ENCODE measurements around the gene AP1M1. TPM values are rescaled to one million over a fixed set of nuclear protein-coding genes. Genes with fewer than 3 reads are reported as not detected.
A peak's percentile ranks its signal among the peaks of the same experiment; 100 is the strongest.

The AP1M1 gene
- total and polyA plus RNA-seq, 2 experiments from 2014 or later, result 114 to 158 TPM

- H3K9me3 ChIP-seq (ENCODE audit: low read depth), result no peaks in the 10 kb centered on the region
- no peaks in the 10 kb centered on the region for H3K36me3 ChIP-seq
- H3K4me1 ChIP-seq (ENCODE audit: low read depth), result peaks cover 23% of the 10 kb centered on the region
- no peak overlapping the region for H3K4me3 ChIP-seq
- no peak for TF ChIP-seq CTCF (IDR thresholded peaks at IDR 0.05; ENCODE audit: low read depth, low read length)
- DNase-seq (ENCODE audit: low read depth in 1 of 2, low spot score in 1 of 2), result no peak
- no peaks in the 10 kb centered on the region for H3K27me3 ChIP-seq
- H3K27ac ChIP-seq, result no peak overlapping the region
These were observed 61.9 kb downstream of the AP1M1 start for GRCh38 chr19:16259385-16260159.

DNA sequence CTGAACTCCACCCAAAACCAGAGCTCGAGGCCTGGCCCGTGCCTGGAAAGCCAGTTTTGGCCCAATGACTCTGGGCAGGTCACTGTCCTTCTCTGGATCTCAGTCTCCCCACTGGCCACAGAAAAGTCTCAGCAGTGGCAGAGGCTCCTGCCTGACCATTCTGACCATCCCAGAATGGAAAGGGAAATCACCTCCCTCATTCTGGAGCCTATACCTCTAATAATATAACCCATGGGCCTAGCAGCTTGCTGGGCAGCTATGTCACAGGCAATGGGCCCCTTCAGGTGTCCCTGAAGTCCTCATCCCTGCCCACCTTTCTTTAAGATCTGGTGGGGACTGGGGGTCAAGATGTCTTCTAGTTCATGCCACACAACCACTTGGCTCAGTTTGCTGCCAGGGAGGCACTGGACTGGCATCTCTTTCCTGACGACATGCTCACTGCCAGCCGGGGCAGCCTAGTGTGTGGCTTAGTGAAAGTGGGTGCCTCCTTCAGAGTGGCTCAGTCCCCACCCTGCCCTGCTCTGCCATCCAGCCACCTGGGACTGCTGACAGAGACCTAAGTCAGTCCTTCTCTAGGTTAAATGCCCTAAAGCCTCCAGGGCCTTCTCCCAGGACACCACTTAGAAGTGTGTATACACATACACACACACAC, 62.6 kb downstream of the AP1M1 start:
- no peaks in the 10 kb centered on the region for H3K27me3 ChIP-seq
- no peak overlapping the region for H3K4me3 ChIP-seq
- DNase-seq (ENCODE audit: low read depth in 1 of 2, low spot score in 1 of 2), result no peak
- H3K36me3 ChIP-seq, result no peaks in the 10 kb centered on the region
- H3K4me1 ChIP-seq (ENCODE audit: low read depth), result peaks cover 23% of the 10 kb centered on the region
- TF ChIP-seq CTCF (IDR thresholded peaks at IDR 0.05; ENCODE audit: low read depth, low read length), result no peak
- no peak overlapping the region for H3K27ac ChIP-seq
- no peaks in the 10 kb centered on the region for H3K9me3 ChIP-seq (ENCODE audit: low read depth)

DNA sequence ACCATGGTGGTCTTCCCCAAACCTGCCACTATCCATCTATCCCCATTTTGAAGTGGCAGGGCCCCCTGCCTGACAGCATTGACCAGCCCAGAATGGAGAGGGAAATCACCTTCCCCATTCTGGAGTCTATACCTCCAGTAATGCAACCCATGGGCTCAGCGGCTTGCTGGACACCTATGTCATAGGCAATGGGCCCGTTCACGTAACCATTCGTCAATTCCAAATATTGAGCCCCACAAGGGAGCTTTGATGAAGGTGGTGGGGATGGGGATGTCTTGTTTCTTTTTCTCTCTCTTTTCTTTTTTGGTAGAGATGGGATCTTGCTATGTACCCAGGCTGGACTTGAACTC, 63.1 kb downstream of the AP1M1 start:
- no peak overlapping the region for H3K4me3 ChIP-seq
- peaks cover 23% of the 10 kb centered on the region for H3K4me1 ChIP-seq (ENCODE audit: low read depth)
- TF ChIP-seq CTCF (IDR thresholded peaks at IDR 0.05; ENCODE audit: low read depth, low read length), result no peak
- no peak for DNase-seq (ENCODE audit: low read depth in 1 of 2, low spot score in 1 of 2)
- H3K27me3 ChIP-seq, result no peaks in the 10 kb centered on the region
- H3K27ac ChIP-seq, result no peak overlapping the region
- H3K36me3 ChIP-seq, result no peaks in the 10 kb centered on the region
- H3K9me3 ChIP-seq (ENCODE audit: low read depth), result no peaks in the 10 kb centered on the region

DNA sequence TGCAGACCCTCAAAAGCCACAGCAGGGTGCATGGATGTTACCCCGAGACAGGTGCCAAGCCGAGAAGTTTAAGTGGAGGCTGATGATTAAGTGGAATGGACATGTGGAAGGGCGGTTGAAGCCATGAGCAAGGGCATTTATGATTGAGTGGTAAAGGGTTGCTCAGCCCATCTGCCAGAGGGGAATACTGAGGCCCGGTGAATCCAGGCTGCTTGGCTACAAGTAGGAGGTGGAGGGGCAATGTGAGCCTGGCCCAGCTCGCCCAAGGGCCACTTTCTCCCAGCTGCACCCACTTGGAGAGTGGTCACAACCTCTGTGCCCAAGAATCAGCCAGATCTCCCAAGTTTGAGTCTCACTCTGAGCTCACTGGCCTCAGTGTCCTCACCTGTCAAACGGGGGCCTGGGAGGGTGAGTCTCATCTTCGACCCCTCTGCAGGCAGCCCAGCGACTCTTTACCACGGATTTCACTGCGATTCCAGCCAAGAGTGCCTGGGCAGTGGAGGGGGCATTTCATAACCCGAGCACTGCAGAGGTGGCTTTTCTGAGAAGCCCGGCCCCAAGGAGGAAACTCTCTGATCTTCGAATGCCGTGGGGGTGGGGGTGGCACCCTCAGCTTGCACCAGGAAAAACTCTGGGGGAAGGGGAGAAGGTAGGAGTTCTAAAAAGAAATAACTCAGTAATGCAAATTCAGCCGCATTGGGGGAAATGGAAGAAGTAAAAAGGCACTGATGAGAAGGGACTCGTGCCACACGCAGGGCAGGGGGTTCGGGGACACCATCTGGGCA, 64.1 kb downstream of the AP1M1 start:
- H3K36me3 ChIP-seq, result no peaks in the 10 kb centered on the region
- peak overlapping the region; percentile 85 for H3K27ac ChIP-seq
- TF ChIP-seq CTCF (IDR thresholded peaks at IDR 0.05; ENCODE audit: low read depth, low read length), result no peak
- DNase-seq (ENCODE audit: low read depth in 1 of 2, low spot score in 1 of 2), result no peak
- H3K27me3 ChIP-seq, result no peaks in the 10 kb centered on the region
- no peak overlapping the region for H3K4me3 ChIP-seq
- H3K4me1 ChIP-seq (ENCODE audit: low read depth), result peaks cover 23% of the 10 kb centered on the region
- H3K9me3 ChIP-seq (ENCODE audit: low read depth), result no peaks in the 10 kb centered on the region

DNA sequence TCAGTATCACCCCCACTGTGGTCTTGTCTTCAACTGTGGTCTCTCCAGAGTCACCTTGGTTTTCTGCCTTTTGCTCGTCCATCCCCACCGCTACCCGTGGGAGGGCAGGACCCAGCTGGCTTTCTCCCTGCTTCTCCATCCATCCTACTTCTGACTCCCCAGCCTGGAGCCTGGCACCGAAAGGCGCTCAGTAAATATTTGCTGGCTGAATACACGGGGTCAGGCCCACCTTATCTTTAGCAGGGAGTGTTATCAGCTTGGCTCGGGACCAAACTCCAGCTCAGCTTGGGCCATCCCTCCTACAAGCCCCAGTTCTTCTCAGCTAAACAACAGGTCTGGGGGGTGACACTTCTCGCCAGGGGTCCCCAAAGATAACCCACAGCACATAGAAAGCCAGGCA, 64.9 kb downstream of the AP1M1 start:
- no peaks in the 10 kb centered on the region for H3K27me3 ChIP-seq
- H3K4me1 ChIP-seq (ENCODE audit: low read depth), result peaks cover 23% of the 10 kb centered on the region
- no peak overlapping the region for H3K4me3 ChIP-seq
- H3K36me3 ChIP-seq, result no peaks in the 10 kb centered on the region
- no peaks in the 10 kb centered on the region for H3K9me3 ChIP-seq (ENCODE audit: low read depth)
- no peak for TF ChIP-seq CTCF (IDR thresholded peaks at IDR 0.05; ENCODE audit: low read depth, low read length)
- H3K27ac ChIP-seq, result peak overlapping the region; percentile 85
- DNase-seq (ENCODE audit: low read depth in 1 of 2, low spot score in 1 of 2), result peak; percentile 46 to 66

Data from cardiac muscle cell (in vitro differentiated cells and primary cell).